GM19099 (cell line): ENCODE results near the gene HTT.

Experiments
- POLR2A ChIP-seq: IDR thresholded peaks from 3 replicates; pipeline ENCODE4 v1.6.1; 2011; ENCODE audit warnings: low read depth; ENCODE audit not compliant: insufficient read length; ENCODE audit errors: extremely low read depth

Gene HTT

DNA sequence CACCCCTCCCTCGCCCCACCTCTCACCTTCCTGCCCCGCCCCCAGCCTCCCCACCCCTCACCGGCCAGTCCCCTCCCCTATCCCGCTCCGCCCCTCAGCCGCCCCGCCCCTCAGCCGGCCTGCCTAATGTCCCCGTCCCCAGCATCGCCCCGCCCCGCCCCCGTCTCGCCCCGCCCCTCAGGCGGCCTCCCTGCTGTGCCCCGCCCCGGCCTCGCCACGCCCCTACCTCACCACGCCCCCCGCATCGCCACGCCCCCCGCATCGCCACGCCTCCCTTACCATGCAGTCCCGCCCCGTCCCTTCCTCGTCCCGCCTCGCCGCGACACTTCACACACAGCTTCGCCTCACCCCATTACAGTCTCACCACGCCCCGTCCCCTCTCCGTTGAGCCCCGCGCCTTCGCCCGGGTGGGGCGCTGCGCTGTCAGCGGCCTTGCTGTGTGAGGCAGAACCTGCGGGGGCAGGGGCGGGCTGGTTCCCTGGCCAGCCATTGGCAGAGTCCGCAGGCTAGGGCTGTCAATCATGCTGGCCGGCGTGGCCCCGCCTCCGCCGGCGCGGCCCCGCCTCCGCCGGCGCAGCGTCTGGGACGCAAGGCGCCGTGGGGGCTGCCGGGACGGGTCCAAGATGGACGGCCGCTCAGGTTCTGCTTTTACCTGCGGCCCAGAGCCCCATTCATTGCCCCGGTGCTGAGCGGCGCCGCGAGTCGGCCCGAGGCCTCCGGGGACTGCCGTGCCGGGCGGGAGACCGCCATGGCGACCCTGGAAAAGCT, at the start of gene HTT, which contains the start of gene HTT-AS:
HTT (plus strand) TSS at position 604 of the 768 bp plus-strand sequence; CDS start at position 749, 145 bp downstream.
HTT-AS (minus strand) TSS at position 461 of the 768 bp plus-strand sequence.
- peak; percentile 82 for TF ChIP-seq POLR2A

DNA sequence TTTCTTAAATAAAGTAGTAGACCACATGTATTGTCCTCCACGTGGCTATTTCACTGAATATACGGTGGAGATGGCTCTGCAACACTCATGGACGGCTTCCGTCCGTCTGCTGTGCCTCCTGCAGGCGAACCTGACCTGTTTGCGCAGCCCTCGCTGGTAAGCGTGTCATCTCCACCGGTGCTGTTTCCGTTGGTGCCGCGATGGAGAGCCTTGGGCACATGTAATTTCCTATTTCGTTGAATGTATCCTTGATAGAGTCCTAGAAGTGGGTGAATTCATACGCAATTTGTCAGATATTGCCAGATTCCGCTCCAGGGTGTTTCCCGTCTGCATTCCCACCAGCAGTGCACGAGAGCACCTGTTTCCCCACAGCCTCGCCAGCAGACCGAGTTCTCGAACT, 48.6 kb upstream of the HTT start:
- TF ChIP-seq POLR2A: no peak

DNA sequence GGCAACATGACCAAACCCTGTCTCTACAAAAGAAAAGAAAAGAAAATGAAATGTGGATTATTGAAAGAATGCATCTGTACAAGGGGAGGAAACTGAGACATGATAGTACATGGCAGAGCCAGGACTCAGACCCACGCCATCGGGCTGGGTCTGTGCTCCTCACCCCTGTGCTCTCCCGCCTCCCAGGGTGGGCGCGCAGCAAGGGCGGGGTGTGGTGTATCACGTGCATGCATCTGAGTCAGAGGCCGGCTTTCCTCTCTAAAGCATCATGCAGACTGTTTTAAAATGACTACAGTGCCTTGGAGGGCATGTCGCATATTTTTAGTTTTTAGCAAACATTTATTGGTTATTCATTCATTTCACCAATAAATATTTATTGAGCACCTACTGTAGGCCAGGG, 47.9 kb upstream of the HTT start:
- TF ChIP-seq POLR2A: no peak

DNA sequence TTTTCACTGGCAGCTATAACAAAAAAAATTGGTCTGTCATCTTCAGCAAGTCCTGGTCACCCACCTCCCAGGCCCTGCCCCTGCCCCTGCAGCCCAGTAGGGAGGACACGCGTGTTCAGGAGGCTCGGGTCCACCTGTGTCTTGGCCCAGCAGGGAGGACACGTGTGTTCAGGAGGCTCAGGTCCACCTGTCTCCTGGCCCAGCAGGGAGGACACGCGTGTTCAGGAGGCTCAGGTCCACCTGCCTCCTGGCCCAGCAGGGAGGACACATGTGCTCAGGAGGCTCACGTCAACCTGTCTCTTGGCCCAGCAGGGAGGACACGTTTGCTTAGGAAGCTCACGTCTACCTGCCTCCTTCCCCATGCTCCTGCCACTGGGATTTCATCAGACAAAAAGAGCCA, 45.0 kb upstream of the HTT start:
- no peak for TF ChIP-seq POLR2A

DNA sequence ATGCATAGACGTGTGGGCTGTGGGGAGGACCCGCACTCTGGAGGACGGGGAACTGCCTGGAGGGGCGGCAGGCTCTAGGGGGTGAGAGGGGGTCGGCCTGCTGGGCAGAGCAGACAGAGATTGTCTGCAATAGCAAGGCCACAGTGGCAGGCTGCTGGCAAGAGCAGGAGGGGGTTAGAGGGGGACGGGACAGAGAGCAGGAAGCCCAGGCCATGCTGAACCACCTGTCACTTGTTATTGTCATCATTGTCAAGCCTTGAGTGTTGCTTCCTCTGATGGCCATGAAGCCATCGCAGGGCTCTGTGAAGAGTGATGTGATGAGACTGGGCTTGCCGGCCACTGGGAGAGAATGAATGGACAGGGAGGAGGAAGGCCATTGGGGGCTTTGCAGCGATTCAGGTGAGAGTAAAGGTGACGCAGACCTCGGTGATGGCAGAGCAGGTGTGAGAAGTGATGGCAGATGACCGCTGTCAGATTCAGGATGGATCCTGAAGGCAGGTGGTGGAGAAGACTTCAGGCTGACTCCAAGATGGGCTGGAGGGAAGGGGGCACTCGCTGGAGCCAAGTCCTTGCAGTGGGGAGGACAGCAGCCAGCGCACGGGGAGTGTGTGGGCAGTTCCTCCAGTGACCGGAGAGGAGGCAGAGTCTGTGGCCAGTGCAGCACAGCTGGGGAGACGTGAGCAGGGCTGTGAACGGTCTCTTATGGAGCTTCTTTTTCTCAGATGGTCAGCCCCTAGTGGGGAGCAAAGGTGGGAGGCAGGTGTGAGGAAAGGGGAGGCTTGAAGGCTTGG, 43.7 kb upstream of the HTT start:
- TF ChIP-seq POLR2A: no peak

DNA sequence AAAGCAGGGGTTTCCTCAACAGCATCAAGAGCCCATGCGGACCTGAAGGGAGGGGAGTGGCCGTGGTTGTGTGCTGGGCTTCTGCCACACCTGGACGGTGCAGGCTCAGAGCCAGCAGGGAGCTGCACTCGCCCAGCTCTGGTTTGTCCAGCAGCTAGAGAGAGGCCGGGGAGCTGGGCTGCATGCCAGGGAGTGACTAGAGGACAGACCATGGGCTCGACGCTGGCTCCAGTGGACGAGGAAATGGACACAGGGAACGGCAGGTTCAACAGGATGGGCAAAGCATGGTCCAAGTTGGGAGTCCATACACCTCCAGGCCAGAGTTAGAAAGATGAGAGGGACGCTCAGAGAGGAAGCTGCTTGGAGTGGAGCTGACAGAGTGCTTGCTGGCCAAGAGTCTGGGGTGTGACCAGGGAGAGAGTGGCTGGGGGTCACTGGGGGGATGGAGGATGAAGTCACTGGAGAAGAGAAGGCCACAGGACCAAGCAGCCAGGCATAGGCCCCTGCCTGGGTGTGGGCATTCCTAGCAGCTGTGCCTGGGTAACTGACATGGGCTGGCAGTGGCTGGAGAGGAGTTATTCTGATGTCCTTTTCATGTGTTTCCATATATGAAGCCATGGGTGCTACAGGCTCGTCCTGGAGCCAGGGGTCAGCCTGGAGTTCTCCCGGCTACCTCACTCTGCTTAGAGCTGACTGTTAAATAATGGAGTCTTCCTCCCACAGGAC, 43.0 kb upstream of the HTT start:
- TF ChIP-seq POLR2A: no peak

DNA sequence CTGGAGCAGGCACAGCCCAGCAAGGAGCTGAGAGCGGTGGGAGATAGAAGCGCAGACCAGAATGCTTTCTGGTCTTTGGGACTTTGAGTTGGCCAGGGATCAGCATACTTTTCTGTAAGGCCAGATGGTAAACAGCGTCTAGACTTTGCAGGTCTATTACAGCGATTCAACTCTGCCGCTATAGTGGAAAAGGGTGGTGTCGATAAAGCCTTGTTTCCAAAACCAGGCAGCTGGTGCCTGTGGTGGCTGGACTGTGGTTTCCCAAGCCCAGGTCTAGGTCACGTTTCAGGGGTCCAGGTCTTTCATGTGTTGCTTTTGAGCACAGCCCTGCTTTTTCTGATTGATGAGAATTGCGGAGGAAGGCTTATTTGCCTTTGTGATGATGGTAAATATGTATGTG, 40.2 kb upstream of the HTT start:
- no peak for TF ChIP-seq POLR2A

DNA sequence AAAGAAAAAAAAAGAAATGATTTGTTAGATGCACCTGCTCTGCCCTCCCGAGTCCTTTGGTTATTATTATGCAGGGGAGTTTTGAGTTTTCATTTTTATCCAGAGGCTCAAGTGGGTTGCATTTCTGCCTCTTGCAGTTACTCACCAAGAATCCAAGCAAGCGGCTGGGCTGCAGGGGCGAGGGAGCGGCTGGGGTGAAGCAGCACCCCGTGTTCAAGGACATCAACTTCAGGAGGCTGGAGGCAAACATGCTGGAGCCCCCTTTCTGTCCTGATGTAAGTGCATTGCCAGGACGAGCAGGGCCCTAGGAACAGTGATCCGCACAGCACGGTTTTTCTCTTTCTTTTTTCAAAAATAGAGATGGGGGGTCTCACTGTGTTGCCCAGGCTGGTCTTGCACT, 39.2 kb upstream of the HTT start:
- TF ChIP-seq POLR2A: no peak

DNA sequence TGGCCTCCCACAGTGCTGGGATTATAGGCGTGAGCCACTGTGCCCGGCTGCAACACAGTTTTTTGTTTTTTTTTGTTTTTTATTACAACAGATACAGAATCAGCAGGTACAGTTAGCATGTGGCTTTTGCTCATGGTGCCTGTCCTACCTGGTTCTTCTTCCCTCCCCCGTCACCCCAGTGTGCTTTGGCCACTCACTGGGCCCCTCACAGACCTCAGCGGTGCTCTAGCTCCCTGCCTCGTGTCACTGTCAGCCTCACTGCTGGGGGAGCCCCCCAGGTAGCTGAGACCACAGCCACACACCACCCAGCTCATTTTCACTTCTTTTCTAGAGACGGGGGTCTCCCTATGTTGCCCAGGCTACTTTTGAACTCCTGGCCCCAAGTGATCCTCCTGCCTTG, 38.8 kb upstream of the HTT start:
- TF ChIP-seq POLR2A: no peak

DNA sequence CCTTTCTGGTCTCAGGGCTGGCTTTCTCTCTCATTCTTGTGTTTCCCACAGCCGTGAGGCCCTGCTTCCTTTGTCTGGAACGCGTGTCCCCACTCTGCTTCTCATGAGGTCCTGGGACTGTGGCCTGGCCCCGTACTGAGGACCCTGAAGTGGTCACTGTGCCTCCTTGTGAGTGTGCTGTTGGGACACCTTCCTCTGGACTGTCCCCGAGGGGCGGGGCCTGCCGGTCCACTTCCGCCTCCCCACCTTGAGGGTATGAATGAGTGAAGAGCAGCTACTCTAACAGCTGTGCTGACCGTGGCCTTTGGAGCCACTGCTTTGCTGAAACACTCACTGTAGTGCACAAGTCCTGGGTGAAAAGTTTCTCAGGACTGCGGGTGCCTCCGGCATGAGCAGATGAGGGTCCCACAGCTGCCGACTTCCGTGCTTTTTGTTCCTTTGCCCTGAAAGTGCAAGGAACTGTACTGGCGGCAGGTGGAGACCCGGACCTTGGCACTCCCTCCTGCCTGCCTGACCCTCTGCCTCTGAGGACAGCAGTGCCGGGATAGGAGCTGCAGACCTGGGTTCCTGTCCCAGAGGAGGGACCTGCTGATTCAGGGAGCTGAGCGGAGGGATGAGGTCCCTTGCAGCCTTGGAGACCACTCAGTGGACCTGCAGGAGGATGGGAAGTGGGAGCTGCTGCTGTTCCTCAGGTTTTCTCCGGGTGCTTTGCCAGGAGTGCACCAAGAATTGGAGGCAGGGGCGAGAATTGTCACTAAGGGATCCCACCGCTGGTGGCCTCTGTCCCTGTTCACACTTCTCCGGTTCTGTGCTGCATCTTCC, 38.1 kb upstream of the HTT start:
- TF ChIP-seq POLR2A: no peak

DNA sequence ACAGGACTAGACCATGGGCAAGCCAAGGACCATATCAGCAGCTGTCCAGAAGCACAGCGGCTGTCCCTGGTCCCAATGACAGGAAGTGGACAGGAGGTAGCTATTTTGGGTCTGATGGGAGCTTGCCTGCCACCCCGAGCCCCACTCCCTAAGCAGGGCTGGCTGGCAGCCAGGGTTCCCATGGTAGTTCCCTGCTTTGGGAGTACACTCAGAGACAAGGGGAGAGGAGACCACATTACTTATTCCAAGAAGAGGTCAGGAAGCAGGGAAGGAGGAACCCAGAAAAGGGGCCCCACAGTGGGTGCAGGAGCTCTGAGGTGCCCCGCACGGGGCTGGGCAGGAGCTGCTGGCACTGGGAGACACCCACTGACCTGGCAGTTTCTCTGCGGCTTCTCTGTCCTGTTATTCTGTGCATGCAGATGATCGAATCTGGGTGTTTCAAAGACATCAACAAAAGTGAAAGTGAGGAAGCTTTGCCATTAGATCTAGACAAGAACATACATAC, 36.5 kb upstream of the HTT start:
- no peak for TF ChIP-seq POLR2A

DNA sequence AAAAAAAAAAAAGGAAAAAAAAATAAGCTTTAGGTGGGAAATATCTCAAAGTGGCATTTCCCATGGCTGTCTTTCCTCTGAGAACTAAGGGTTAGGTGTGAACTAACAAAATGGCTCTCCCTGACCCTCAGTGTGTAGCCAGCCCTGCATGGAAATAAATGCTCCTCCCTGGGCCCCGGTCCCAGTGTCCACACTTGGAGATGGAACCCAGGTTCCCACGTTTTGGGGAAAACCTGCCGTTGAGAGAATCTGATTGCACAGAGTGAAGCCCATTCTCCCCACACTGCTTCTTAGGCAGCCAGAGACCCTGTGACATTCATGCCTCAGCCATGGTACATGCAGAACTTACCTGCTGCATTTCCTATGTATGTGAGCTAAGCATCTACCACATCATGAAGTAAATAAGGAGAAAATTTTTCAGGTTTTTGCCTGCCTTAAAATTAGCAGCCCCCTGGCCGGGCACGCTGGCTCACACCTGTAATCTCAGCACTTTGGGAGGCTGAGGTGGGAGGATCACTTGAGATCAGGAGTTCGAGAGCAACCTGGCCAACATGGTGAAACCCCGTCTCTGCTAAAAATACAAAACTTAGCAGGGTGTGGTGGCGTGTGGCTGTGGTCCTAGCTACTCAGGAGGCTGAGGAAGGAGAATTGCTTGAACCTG, 34.6 kb upstream of the HTT start:
- no peak for TF ChIP-seq POLR2A

DNA sequence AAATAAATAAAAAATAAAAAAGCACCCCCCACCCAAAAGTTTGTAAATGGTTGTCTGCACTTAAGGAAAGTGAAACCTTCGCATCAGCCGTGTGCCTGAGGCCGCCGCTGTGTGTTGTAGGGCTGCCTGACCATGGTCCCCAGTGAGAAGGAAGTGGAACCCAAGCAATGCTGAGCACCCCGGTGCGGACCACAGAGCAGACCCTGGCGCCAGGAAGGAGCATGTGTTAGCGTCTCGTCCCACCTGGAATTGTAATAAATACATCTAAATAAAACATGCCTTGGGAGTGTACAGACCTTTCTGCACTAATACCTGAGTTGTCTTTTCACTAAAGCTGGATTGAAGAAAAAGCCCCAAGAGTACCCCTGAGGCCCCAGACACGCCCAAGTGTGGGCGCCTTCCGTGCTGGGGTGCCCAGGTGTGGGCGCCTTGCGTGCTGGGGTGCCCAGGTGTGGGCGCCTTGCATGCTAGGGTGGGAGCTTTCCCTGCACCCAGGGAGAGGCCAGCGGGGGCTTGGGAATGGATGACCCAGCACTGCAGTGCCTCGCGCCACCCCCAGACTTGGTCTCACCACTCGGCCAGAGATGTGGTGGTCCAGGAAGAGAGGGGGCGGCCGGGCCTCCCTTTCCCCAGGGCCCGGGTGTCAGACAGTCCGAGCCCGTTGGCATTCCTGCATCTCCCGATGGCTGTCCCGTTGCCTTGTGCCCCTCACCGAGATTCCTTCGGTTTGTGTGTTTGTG, 33.9 kb upstream of the HTT start:
- peak; percentile 49 for TF ChIP-seq POLR2A
